HG03457 (cell line): Measurements from ENCODE around the gene ARMC5.
"Not testable (repeated sequence)": the region's sequence is repeated elsewhere in the genome, so short reads cannot be mapped to it uniquely, and the experiment has no call there.

ENCODE experiments used
- ATAC-seq: cut with Tn5 transposase; IDR thresholded peaks from one replicate; pipeline ENCODE4 v1.9.1; 2021; ENCODE audit warnings: moderate number of reproducible peaks; ENCODE audit not compliant: unreplicated experiment

ARMC5 gene

GRCh38 chr16:31476303-31477219 is 17.3 kb downstream of the ARMC5 start:
- peak; percentile 58 for ATAC-seq

- no peak for ATAC-seq
Observed at GRCh38 chr16:31477220-31478216, 18.2 kb downstream of the ARMC5 start.

GRCh38 chr16:31478956-31479355 is 19.7 kb downstream of the ARMC5 start:
- ATAC-seq, result no peak

- no peak for ATAC-seq
Observed at GRCh38 chr16:31479751-31480150, 20.4 kb downstream of the ARMC5 start.

- ATAC-seq, result no peak
Observed at GRCh38 chr16:31480851-31481536, 21.7 kb downstream of the ARMC5 start.

- ATAC-seq, result no peak
Observed at GRCh38 chr16:31483081-31483480, 23.8 kb downstream of the ARMC5 start, which contains the start of gene SLC5A2. TSS of gene SLC5A2 (plus strand) at chr16:31483123. CDS start at chr16:31483137, 14 bp downstream.

- ATAC-seq, result not testable (repeated sequence)
Observed at GRCh38 chr16:31484048-31484447, 24.7 kb downstream of the ARMC5 start.

- no peak for ATAC-seq
Observed at GRCh38 chr16:31484491-31485171, 25.3 kb downstream of the ARMC5 start.

- no peak for ATAC-seq
Observed at GRCh38 chr16:31485571-31485970, 26.3 kb downstream of the ARMC5 start.

GRCh38 chr16:31486045-31486444 is 26.7 kb downstream of the ARMC5 start:
- ATAC-seq, result no peak

GRCh38 chr16:31487071-31487719 is 27.9 kb downstream of the ARMC5 start:
- ATAC-seq, result no peak

GRCh38 chr16:31487720-31488467 is 28.6 kb downstream of the ARMC5 start:
- ATAC-seq, result peak; percentile 73

GRCh38 chr16:31488468-31489297 is 29.4 kb downstream of the ARMC5 start:
- no peak for ATAC-seq

- no peak for ATAC-seq
Observed at GRCh38 chr16:31489298-31489564, 29.9 kb downstream of the ARMC5 start.

GRCh38 chr16:31489616-31490584 is 30.6 kb downstream of the ARMC5 start:
- no peak for ATAC-seq

GRCh38 chr16:31491778-31492418 is 32.6 kb downstream of the ARMC5 start:
- ATAC-seq, result no peak
